HEK293 (cell line): ENCODE results near the gene CAB39.

ENCODE experiments used
- CTCF ChIA-PET: fragments of 350-600 bp; formaldehyde crosslinking; extraction: SDS; loops from one replicate; lab custom pipeline; 2021; ENCODE audit warnings: antibody characterized with exemption; lab: Yijun Ruan, JAX
- POLR2A ChIA-PET: fragments of 300-600 bp; formaldehyde crosslinking; extraction: SDS; loops from one replicate; lab custom pipeline; 2020; ENCODE audit warnings: antibody characterized with exemption, inconsistent platforms; lab: Yijun Ruan, JAX
- H3K27ac ChIP-seq: fragments of 200-500 bp; sonication (Bioruptor generic); 2 replicates; pipeline ENCODE4 v1.5.1; 2014; ENCODE audit warnings: low read depth, low read length, control low read depth, inconsistent platforms; ENCODE audit errors: extremely low read depth
- H3K36me3 ChIP-seq, 2 experiments: fragments of 200-500 bp in 1 of 2; sonication (Bioruptor generic) in 1 of 2; 1 replicate in 1 of 2; 2 replicates in 1 of 2; pipeline ENCODE4 v1.5.1; 2014 to 2017; ENCODE audit warnings: inconsistent platforms in 2 of 2, low read length in 2 of 2; ENCODE audit not compliant: control insufficient read depth in 2 of 2, insufficient read depth in 1 of 2
- H3K4me1 ChIP-seq: fragments of 200-500 bp; sonication (Bioruptor generic); 2 replicates; pipeline ENCODE4 v1.5.1; 2014; ENCODE audit warnings: mild to moderate bottlenecking, low read length, inconsistent platforms; ENCODE audit not compliant: control insufficient read depth, insufficient read depth
- H3K4me3 ChIP-seq: 2 replicates; pipeline ENCODE4 v1.5.1; 2011; ENCODE audit warnings: low read depth, mild to moderate bottlenecking, control low read depth, low read length, moderate library complexity
- H3K9me3 ChIP-seq: fragments of 200-500 bp; sonication (Bioruptor generic); 2 replicates; pipeline ENCODE4 v1.5.1; 2014; ENCODE audit warnings: low read depth, low read length, inconsistent platforms; ENCODE audit not compliant: control insufficient read depth, insufficient read depth
- BCL11B ChIP-seq: fragments of 450-650 bp; formaldehyde crosslinking; IDR thresholded peaks from 2 replicates; pipeline ENCODE4 v1.5.1; 2016; ENCODE audit warnings: low read depth, missing biosample characterization, missing genetic modification characterization
- GLI4 ChIP-seq: fragments of 450-650 bp; formaldehyde crosslinking; IDR thresholded peaks from 2 replicates; pipeline ENCODE4 v1.5.1; 2016; ENCODE audit warnings: missing biosample characterization, missing genetic modification characterization
- GLIS1 ChIP-seq: fragments of 450-650 bp; formaldehyde crosslinking; IDR thresholded peaks from 2 replicates; pipeline ENCODE4 v1.5.1; 2016; ENCODE audit warnings: missing biosample characterization, missing genetic modification characterization
- HOXC10 ChIP-seq: sonication (generic); formaldehyde crosslinking; IDR thresholded peaks from 2 replicates; pipeline ENCODE4 v1.8.1; 2023; ENCODE audit warnings: mild to moderate bottlenecking, missing genetic modification reagents
- INSM2 ChIP-seq: fragments of 450-650 bp; formaldehyde crosslinking; IDR thresholded peaks from 2 replicates; pipeline ENCODE4 v1.5.1; 2016; ENCODE audit warnings: missing biosample characterization, missing genetic modification characterization
- KLF17 ChIP-seq: fragments of 450-650 bp; formaldehyde crosslinking; IDR thresholded peaks from 2 replicates; pipeline ENCODE4 v1.5.1; 2016; ENCODE audit warnings: missing biosample characterization, missing genetic modification characterization
- OVOL3 ChIP-seq: fragments of 450-650 bp; formaldehyde crosslinking; IDR thresholded peaks from 2 replicates; pipeline ENCODE4 v1.5.1; 2016; ENCODE audit warnings: missing biosample characterization, missing genetic modification characterization
- PRDM1 ChIP-seq: fragments of 450-650 bp; formaldehyde crosslinking; IDR thresholded peaks from 2 replicates; pipeline ENCODE4; 2016; ENCODE audit warnings: missing biosample characterization, missing genetic modification characterization
- SP7 ChIP-seq: fragments of 450-650 bp; formaldehyde crosslinking; IDR thresholded peaks from 2 replicates; pipeline ENCODE4 v1.5.1; 2016; ENCODE audit warnings: missing biosample characterization, missing genetic modification characterization
- ZBTB1 ChIP-seq: fragments of 450-650 bp; formaldehyde crosslinking; IDR thresholded peaks from 2 replicates; pipeline ENCODE4 v1.5.1; 2016; ENCODE audit warnings: missing biosample characterization, missing genetic modification characterization
- ZBTB48 ChIP-seq: fragments of 450-650 bp; formaldehyde crosslinking; IDR thresholded peaks from 2 replicates; pipeline ENCODE4 v1.5.1; 2016; ENCODE audit warnings: missing biosample characterization, missing genetic modification characterization
- ZIC2 ChIP-seq: fragments of 450-650 bp; formaldehyde crosslinking; IDR thresholded peaks from 2 replicates; pipeline ENCODE4 v1.5.1; 2016; ENCODE audit warnings: missing biosample characterization, missing genetic modification characterization
- ZNF146 ChIP-seq: fragments of 450-650 bp; formaldehyde crosslinking; IDR thresholded peaks from 2 replicates; pipeline ENCODE4 v1.5.1; 2016; ENCODE audit warnings: missing biosample characterization, missing genetic modification characterization
- ZNF211 ChIP-seq: fragments of 450-650 bp; formaldehyde crosslinking; IDR thresholded peaks from 2 replicates; pipeline ENCODE4 v1.5.1; 2016; ENCODE audit warnings: low read depth, missing biosample characterization, missing genetic modification characterization
- ZNF223 ChIP-seq: fragments of 450-650 bp; formaldehyde crosslinking; IDR thresholded peaks from 2 replicates; pipeline ENCODE4 v1.5.1; 2016; ENCODE audit warnings: missing biosample characterization, missing genetic modification characterization
- ZNF24 ChIP-seq: fragments of 450-650 bp; formaldehyde crosslinking; IDR thresholded peaks from 2 replicates; pipeline ENCODE4 v1.5.1; 2016; ENCODE audit warnings: missing biosample characterization, missing genetic modification characterization
- ZNF274 ChIP-seq, 2 experiments: fragments of 200-500 bp in 1 of 2; fragments of 450-650 bp in 1 of 2; sonication (Bioruptor generic) in 1 of 2; formaldehyde crosslinking in 1 of 2; IDR thresholded peaks; 2 replicates each; pipeline versions ENCODE4 v1.5.1 to v1.6.1; 2014 to 2016; ENCODE audit warnings: borderline replicate concordance in 1 of 2, inconsistent platforms in 1 of 2, low read length in 1 of 2, missing biosample characterization in 1 of 2, missing genetic modification characterization in 1 of 2
- ZNF350 ChIP-seq: fragments of 450-650 bp; formaldehyde crosslinking; IDR thresholded peaks from 2 replicates; pipeline ENCODE4 v1.5.0; 2017; ENCODE audit warnings: missing biosample characterization, mild to moderate bottlenecking, missing genetic modification characterization
- ZNF560 ChIP-seq: fragments of 450-650 bp; formaldehyde crosslinking; IDR thresholded peaks from 2 replicates; pipeline ENCODE4 v1.5.1; 2017; ENCODE audit warnings: missing biosample characterization, missing genetic modification characterization, borderline replicate concordance
- ZNF610 ChIP-seq: fragments of 450-650 bp; formaldehyde crosslinking; IDR thresholded peaks from 2 replicates; pipeline ENCODE4 v1.5.1; 2016; ENCODE audit warnings: missing biosample characterization, missing genetic modification characterization, borderline replicate concordance
- ZNF621 ChIP-seq: fragments of 450-650 bp; formaldehyde crosslinking; IDR thresholded peaks from 2 replicates; pipeline ENCODE4 v1.5.1; 2017; ENCODE audit warnings: missing biosample characterization, missing genetic modification characterization
- ZNF624 ChIP-seq: fragments of 450-650 bp; formaldehyde crosslinking; IDR thresholded peaks from 2 replicates; pipeline ENCODE4 v1.5.1; 2017; ENCODE audit warnings: missing biosample characterization, missing genetic modification characterization
- ZNF629 ChIP-seq: fragments of 450-650 bp; formaldehyde crosslinking; IDR thresholded peaks from 2 replicates; pipeline ENCODE4 v1.5.1; 2017; ENCODE audit warnings: missing biosample characterization, missing genetic modification characterization
- ZNF670 ChIP-seq: fragments of 450-650 bp; formaldehyde crosslinking; IDR thresholded peaks from 2 replicates; pipeline ENCODE4 v1.5.1; 2016; ENCODE audit warnings: missing biosample characterization, missing genetic modification characterization, low read depth
- ZNF677 ChIP-seq: fragments of 450-650 bp; IDR thresholded peaks from 2 replicates; pipeline ENCODE4 v1.5.0; 2018; ENCODE audit warnings: missing biosample characterization, mild to moderate bottlenecking, missing genetic modification characterization, moderate library complexity
- ZNF692 ChIP-seq: fragments of 450-650 bp; formaldehyde crosslinking; IDR thresholded peaks from 2 replicates; pipeline ENCODE4 v1.5.1; 2016; ENCODE audit warnings: missing biosample characterization, missing genetic modification characterization

The CAB39 gene

GRCh38 chr2:230664844-230665243, 47.8 kb upstream of the CAB39 start:
- no peak overlapping the region for H3K27ac ChIP-seq
- ChIA-PET POLR2A (no interaction called here), CTCF (no interaction called here)
- H3K4me1 ChIP-seq = no peaks in the 10 kb centered on the region
- TF ChIP-seq GLI4 (tag by site-specific recombination) (no peak), BCL11B (tag by site-specific recombination) (no peak), ZNF274 (IDR thresholded peaks at IDR 0.05; ENCODE audit: low read length) (no peak), ZNF274 (tag by site-specific recombination; IDR thresholded peaks at IDR 0.05; ENCODE audit: borderline replicate concordance) (no peak), ZNF677 (tag by site-specific recombination) (no peak), ZNF624 (tag by site-specific recombination) (no peak), ZNF621 (tag by site-specific recombination) (no peak), ZBTB1 (tag by site-specific recombination) (no peak), GLIS1 (no peak), ZNF211 (tag by site-specific recombination) (no peak), ZNF24 (tag by site-specific recombination) (no peak), INSM2 (tag by site-specific recombination) (no peak), ZNF350 (tag by site-specific recombination) (no peak), ZNF560 (no peak), ZBTB48 (tag by site-specific recombination) (no peak)
- no peaks in the 10 kb centered on the region for H3K9me3 ChIP-seq
- H3K36me3 ChIP-seq = no peaks in the 10 kb centered on the region
- no peak overlapping the region for H3K4me3 ChIP-seq

GRCh38 chr2:230665263-230665691, 47.4 kb upstream of the CAB39 start:
- Histone ChIP-seq H3K4me3 (no peak overlapping the region), H3K27ac (no peak overlapping the region), H3K36me3 (no peaks in the 10 kb centered on the region), H3K9me3 (no peaks in the 10 kb centered on the region), H3K4me1 (no peaks in the 10 kb centered on the region)
- peak; percentile 62 for TF ChIP-seq ZIC2
- no peak for TF ChIP-seq ZBTB48 (tag by site-specific recombination)
- no peak for TF ChIP-seq ZNF629
- no peak for TF ChIP-seq ZNF560
- no peak for TF ChIP-seq ZNF692 (tag by site-specific recombination)
- ChIA-PET POLR2A (no interaction called here), CTCF (interaction anchor here (1.2 kb wide), 1 partner anchor 133 kb away, joined by 3 read pairs; no protein-coding TSS in a partner anchor)

GRCh38 chr2:230666446-230666845, 46.2 kb upstream of the CAB39 start:
- Histone ChIP-seq H3K4me3 (no peak overlapping the region), H3K27ac (no peak overlapping the region), H3K36me3 (no peaks in the 10 kb centered on the region), H3K9me3 (no peaks in the 10 kb centered on the region), H3K4me1 (no peaks in the 10 kb centered on the region)
- ChIA-PET CTCF (interaction anchor here (0.6 to 1.2 kb wide), 2 partner anchors 70 to 132 kb away, joined by 3 read pairs; no protein-coding TSS in a partner anchor), POLR2A (interaction anchor here (0.6 to 1.0 kb wide), 2 partner anchors 12 to 43 kb away, joined by 4 read pairs; no protein-coding TSS in a partner anchor)
- no peak for TF ChIP-seq ZNF146 (tag by site-specific recombination)
- TF ChIP-seq KLF17 (tag by site-specific recombination) = no peak
- TF ChIP-seq ZNF610 (tag by site-specific recombination) = no peak
- no peak for TF ChIP-seq ZNF670 (tag by site-specific recombination)
- TF ChIP-seq OVOL3 (tag by site-specific recombination) = no peak
- no peak for TF ChIP-seq PRDM1
- TF ChIP-seq SP7 (tag by site-specific recombination) = no peak
- TF ChIP-seq HOXC10 = no peak
- no peak for TF ChIP-seq ZNF223
- TF ChIP-seq ZNF629 = no peak
